Measurements from ENCODE around the gene POU2F2. TPM values are rescaled to one million over a fixed set of nuclear protein-coding genes. Genes with fewer than 3 reads are reported as not detected.
"Not testable (repeated sequence)": the region's sequence is repeated elsewhere in the genome, so short reads cannot be mapped to it uniquely, and the experiment has no call there.

Gene POU2F2
- total RNA-seq, 2 donors from 2014 or later = 1.8 to 2.6 TPM

- Mint-ChIP-seq H3K27me3 (ENCODE audit: insufficient read depth) (peaks cover 20% of the 10 kb centered on the region), H3K9me3 (no peaks in the 10 kb centered on the region), H3K4me3 (no peak overlapping the region), H3K27ac (no peak overlapping the region), H3K36me3 (ENCODE audit: low read depth) (no peaks in the 10 kb centered on the region), H3K4me1 (no peaks in the 10 kb centered on the region)
- H3K36me3 ChIP-seq (ENCODE audit: control insufficient read depth, insufficient read depth, low read length) = no peaks in the 10 kb centered on the region
- no peak overlapping the region for H3K9ac ChIP-seq (ENCODE audit: extremely low read depth, low read length, poor library complexity, severe bottlenecking)
- DNase-seq = no peak
- no peak overlapping the region for H3K4me3 ChIP-seq (ENCODE audit: low read length)
- H3K27me3 ChIP-seq (ENCODE audit: control insufficient read depth, insufficient read depth, low read length, poor library complexity, severe bottlenecking) = peaks cover 13% of the 10 kb centered on the region
- 93% methylated on average over 2 of the region's 2 CpGs; no CpG with 5 or more reads in 1 of the 2 experiments for WGBS, 2 experiments (ENCODE audit: insufficient coverage in 1 of 2, insufficient read length in 1 of 2)
- no peak overlapping the region for H3K27ac ChIP-seq (ENCODE audit: low read depth, low read length)
- no peaks in the 10 kb centered on the region for H3K4me1 ChIP-seq (ENCODE audit: control insufficient read depth, insufficient read depth, low read length)
- no peak for TF ChIP-seq CTCF (conservative IDR thresholded peaks at IDR 0.05)
- H3K9me3 ChIP-seq (ENCODE audit: control insufficient read depth, low read length) = no peaks in the 10 kb centered on the region
Observed at GRCh38 chr19:42105368-42105767, 26.9 kb downstream of the POU2F2 start.

- Histone ChIP-seq H3K9ac (ENCODE audit: extremely low read depth, low read length, poor library complexity, severe bottlenecking) (no peak overlapping the region), H3K27ac (ENCODE audit: low read depth, low read length) (no peak overlapping the region), H3K9me3 (ENCODE audit: control insufficient read depth, low read length) (no peaks in the 10 kb centered on the region), H3K27me3 (ENCODE audit: control insufficient read depth, insufficient read depth, low read length, poor library complexity, severe bottlenecking) (peaks cover 13% of the 10 kb centered on the region), H3K4me3 (ENCODE audit: low read length) (no peak overlapping the region), H3K4me1 (ENCODE audit: control insufficient read depth, insufficient read depth, low read length) (no peaks in the 10 kb centered on the region), H3K36me3 (ENCODE audit: control insufficient read depth, insufficient read depth, low read length) (no peaks in the 10 kb centered on the region)
- TF ChIP-seq CTCF (conservative IDR thresholded peaks at IDR 0.05) = no peak
- DNase-seq = no peak
- no peak overlapping the region for H3K4me3 Mint-ChIP-seq
- H3K27me3 Mint-ChIP-seq (ENCODE audit: insufficient read depth) = peaks cover 20% of the 10 kb centered on the region
- H3K27ac Mint-ChIP-seq = no peak overlapping the region
- WGBS, 2 experiments (ENCODE audit: insufficient coverage in 1 of 2, insufficient read length in 1 of 2) = 93 to 94% methylated on average over 2 of the region's 2 CpGs
- no peaks in the 10 kb centered on the region for H3K9me3 Mint-ChIP-seq
- no peaks in the 10 kb centered on the region for H3K36me3 Mint-ChIP-seq (ENCODE audit: low read depth)
- H3K4me1 Mint-ChIP-seq = peaks cover 5% of the 10 kb centered on the region
Observed at GRCh38 chr19:42102877-42103276, 29.4 kb downstream of the POU2F2 start.

- not testable (repeated sequence) for DNase-seq; H3K4me1 ChIP-seq (ENCODE audit: control insufficient read depth, insufficient read depth, low read length); H3K4me3 Mint-ChIP-seq; H3K9me3 ChIP-seq (ENCODE audit: control insufficient read depth, low read length); H3K9ac ChIP-seq (ENCODE audit: extremely low read depth, low read length, poor library complexity, severe bottlenecking); H3K4me1 Mint-ChIP-seq; H3K36me3 Mint-ChIP-seq (ENCODE audit: low read depth); H3K36me3 ChIP-seq (ENCODE audit: control insufficient read depth, insufficient read depth, low read length); H3K4me3 ChIP-seq (ENCODE audit: low read length); H3K9me3 Mint-ChIP-seq; H3K27me3 ChIP-seq (ENCODE audit: control insufficient read depth, insufficient read depth, low read length, poor library complexity, severe bottlenecking); H3K27ac Mint-ChIP-seq; H3K27ac ChIP-seq (ENCODE audit: low read depth, low read length)
- 94 to 98% methylated on average over 10 of the region's 10 CpGs for WGBS, 2 experiments (ENCODE audit: insufficient coverage in 1 of 2, insufficient read length in 1 of 2)
- peaks cover 14% of the 10 kb centered on the region for H3K27me3 Mint-ChIP-seq (ENCODE audit: insufficient read depth)
Observed at GRCh38 chr19:42100241-42100640, 32.0 kb downstream of the POU2F2 start.

- H3K4me1 ChIP-seq (ENCODE audit: control insufficient read depth, insufficient read depth, low read length) = no peaks in the 10 kb centered on the region
- no peaks in the 10 kb centered on the region for H3K27me3 ChIP-seq (ENCODE audit: control insufficient read depth, insufficient read depth, low read length, poor library complexity, severe bottlenecking)
- H3K9me3 Mint-ChIP-seq = no peaks in the 10 kb centered on the region
- H3K4me3 ChIP-seq (ENCODE audit: low read length) = no peak overlapping the region
- H3K36me3 Mint-ChIP-seq (ENCODE audit: low read depth) = no peaks in the 10 kb centered on the region
- peaks cover 5% of the 10 kb centered on the region for H3K4me1 Mint-ChIP-seq
- H3K27me3 Mint-ChIP-seq (ENCODE audit: insufficient read depth) = peaks cover 13% of the 10 kb centered on the region
- peak; percentile 65 for DNase-seq
- no peak for TF ChIP-seq CTCF (conservative IDR thresholded peaks at IDR 0.05)
- H3K27ac ChIP-seq (ENCODE audit: low read depth, low read length) = no peak overlapping the region
- no peak overlapping the region for H3K9ac ChIP-seq (ENCODE audit: extremely low read depth, low read length, poor library complexity, severe bottlenecking)
- no peak overlapping the region for H3K27ac Mint-ChIP-seq
- no peak overlapping the region for H3K4me3 Mint-ChIP-seq
- no peaks in the 10 kb centered on the region for H3K9me3 ChIP-seq (ENCODE audit: control insufficient read depth, low read length)
- 72 to 76% methylated on average over 6 of the region's 6 CpGs for WGBS, 2 experiments (ENCODE audit: insufficient coverage in 1 of 2, insufficient read length in 1 of 2)
- no peaks in the 10 kb centered on the region for H3K36me3 ChIP-seq (ENCODE audit: control insufficient read depth, insufficient read depth, low read length)
Observed at GRCh38 chr19:42099336-42099925, 32.8 kb downstream of the POU2F2 start.

Data from endodermal cell (in vitro differentiated cells).